ENCODE measurements around the gene FZD7. TPM values are rescaled to one million over a fixed set of nuclear protein-coding genes. Genes with fewer than 3 reads are reported as not detected.
A peak's percentile ranks its signal among the peaks of the same experiment; 100 is the strongest.

Gene FZD7
- total and polyA plus RNA-seq, 9 of the 15 experiments (the other 6 are each of a cell fraction or from before 2014, with no cell fraction given) = 0.11 to 2.4 (median 0.69) TPM

- in situ Hi-C loops (cut with MboI) (no loop called here), intact Hi-C loops (cut with micrococcal nuclease) (no loop called here)
- no peak overlapping the region for H3K4me3 ChIP-seq
- DNase-seq (ENCODE audit: extremely low read depth in 1 of 4, low spot score in 3 of 4) = no peak
- no peak overlapping the region for H3K27ac ChIP-seq (ENCODE audit: extremely low read depth, low read depth, low read length)
- POLR2A ChIA-PET = no interaction called here
- no TSS peak for BruUV-seq (replicated peaks)
- H3K27me3 ChIP-seq (ENCODE audit: control insufficient read depth in 2 of 2, insufficient read depth in 2 of 2, low read length in 2 of 2) = no peaks in the 10 kb centered on the region; a peak in 1 of 5 replicates
- no peaks in the 10 kb centered on the region for H3K9me1 ChIP-seq (ENCODE audit: control insufficient read depth, insufficient read depth, low read length)
- TF ChIP-seq RBM25 (IDR thresholded peaks at IDR 0.05; ENCODE audit: low read depth, low read length, severe bottlenecking) = peak; percentile 38
- no peak for TF ChIP-seq ARID1B (IDR thresholded peaks at IDR 0.05)
- TF ChIP-seq ZNF121 (CRISPR knock-in tag; conservative IDR thresholded peaks at IDR 0.05) = peak; percentile 74
- TF ChIP-seq, protein P1, sequence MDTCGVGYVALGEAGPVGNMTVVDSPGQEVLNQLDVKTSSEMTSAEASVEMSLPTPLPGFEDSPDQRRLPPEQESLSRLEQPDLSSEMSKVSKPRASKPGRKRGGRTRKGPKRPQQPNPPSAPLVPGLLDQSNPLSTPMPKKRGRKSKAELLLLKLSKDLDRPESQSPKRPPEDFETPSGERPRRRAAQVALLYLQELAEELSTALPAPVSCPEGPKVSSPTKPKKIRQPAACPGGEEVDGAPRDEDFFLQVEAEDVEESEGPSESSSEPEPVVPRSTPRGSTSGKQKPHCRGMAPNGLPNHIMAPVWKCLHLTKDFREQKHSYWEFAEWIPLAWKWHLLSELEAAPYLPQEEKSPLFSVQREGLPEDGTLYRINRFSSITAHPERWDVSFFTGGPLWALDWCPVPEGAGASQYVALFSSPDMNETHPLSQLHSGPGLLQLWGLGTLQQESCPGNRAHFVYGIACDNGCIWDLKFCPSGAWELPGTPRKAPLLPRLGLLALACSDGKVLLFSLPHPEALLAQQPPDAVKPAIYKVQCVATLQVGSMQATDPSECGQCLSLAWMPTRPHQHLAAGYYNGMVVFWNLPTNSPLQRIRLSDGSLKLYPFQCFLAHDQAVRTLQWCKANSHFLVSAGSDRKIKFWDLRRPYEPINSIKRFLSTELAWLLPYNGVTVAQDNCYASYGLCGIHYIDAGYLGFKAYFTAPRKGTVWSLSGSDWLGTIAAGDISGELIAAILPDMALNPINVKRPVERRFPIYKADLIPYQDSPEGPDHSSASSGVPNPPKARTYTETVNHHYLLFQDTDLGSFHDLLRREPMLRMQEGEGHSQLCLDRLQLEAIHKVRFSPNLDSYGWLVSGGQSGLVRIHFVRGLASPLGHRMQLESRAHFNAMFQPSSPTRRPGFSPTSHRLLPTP (IDR thresholded peaks at IDR 0.05; ENCODE audit: borderline replicate concordance, extremely low read depth, insufficient read length) = no peak
- TF ChIP-seq ID3 (CRISPR knock-in tag; IDR thresholded peaks at IDR 0.05) = no peak
- TF ChIP-seq ID3 (tag; IDR thresholded peaks at IDR 0.05) = no peak
- TF ChIP-seq TCFL5 (CRISPR knock-in tag; conservative IDR thresholded peaks at IDR 0.05) = no peak
- H4K20me1 ChIP-seq (replicated peaks; ENCODE audit: control insufficient read depth, insufficient read depth, low read length) = no peaks in the 10 kb centered on the region
- FAIRE-seq = no peak
- WGBS (ENCODE audit: insufficient coverage, low coverage, missing lambda C conversion rate) = 75% methylated on average over 1 of the region's 1 CpG
- CTCF ChIA-PET (ENCODE audit: low intra/inter-chr PET ratio) = no interaction called here
- H3K4me1 ChIP-seq (replicated peaks in 1 of 2; ENCODE audit: control insufficient read depth in 2 of 2, insufficient read depth in 2 of 2, low read length in 2 of 2) = peaks cover 0 to 19% of the 10 kb centered on the region in 2 experiments; a peak in 3 of 5 replicates
- no peak overlapping the region for H3K9ac ChIP-seq (ENCODE audit: insufficient read depth in 1 of 2, low read depth in 2 of 2, low read length in 2 of 2)
- H3K4me2 ChIP-seq (ENCODE audit: insufficient read depth, low read length) = no peak overlapping the region
- no peaks in the 10 kb centered on the region for H3K9me3 ChIP-seq (replicated peaks; ENCODE audit: control insufficient read depth, insufficient read depth, low read depth, low read length)
- no peaks in the 10 kb centered on the region for H3K36me3 ChIP-seq (ENCODE audit: control insufficient read depth, insufficient read depth, low read length)
- H3K79me2 ChIP-seq (ENCODE audit: control insufficient read depth, insufficient read depth, low read length) = no peaks in the 10 kb centered on the region
- ATAC-seq = no peak
- H2AFZ ChIP-seq (ENCODE audit: low read depth, low read length) = no peak overlapping the region
Measured at GRCh38 chr2:202067589-202067988, 33.9 kb downstream of the FZD7 start.

All from K562 (cell line).